Activated CD8-positive, alpha-beta memory T cell treated with anti-CD3 and anti-CD28 coated beads for 4 hours (primary cell): ENCODE data around the gene UBXN10.

Experiments
- DNase-seq, 2 donors: peaks; one replicate each; pipeline ENCODE4 v3.0.0-alpha.2; 2020; ENCODE audit warnings: low read depth in 2 of 2

The UBXN10 gene

GRCh38 chr1:20183035-20183434 is 2.9 kb upstream of the UBXN10 start:
- no peak for DNase-seq

GRCh38 chr1:20183616-20184271 is 2.2 kb upstream of the UBXN10 start:
- DNase-seq, result no peak

- no peak for DNase-seq
These were observed 1.4 kb upstream of the UBXN10 start for GRCh38 chr1:20184481-20184900.

GRCh38 chr1:20184997-20185833 is 681 bp upstream of the UBXN10 start:
- peak; percentile 23 to 41 for DNase-seq

GRCh38 chr1:20187103-20187812 is 1.4 kb downstream of the UBXN10 start:
- no peak for DNase-seq

- DNase-seq, result no peak
These were observed 2.0 kb downstream of the UBXN10 start for GRCh38 chr1:20187813-20188454.

GRCh38 chr1:20188455-20188817 is 2.5 kb downstream of the UBXN10 start:
- DNase-seq, result no peak

- no peak for DNase-seq
These were observed 3.8 kb downstream of the UBXN10 start for GRCh38 chr1:20189664-20190063.

GRCh38 chr1:20190256-20191160 is 4.6 kb downstream of the UBXN10 start:
- DNase-seq, result no peak

- no peak for DNase-seq
These were observed 5.5 kb downstream of the UBXN10 start for GRCh38 chr1:20191266-20191825.

GRCh38 chr1:20192364-20192763 is 6.5 kb downstream of the UBXN10 start:
- DNase-seq, result no peak

GRCh38 chr1:20192871-20193411 is 7.0 kb downstream of the UBXN10 start:
- DNase-seq, result no peak

- DNase-seq, result no peak
These were observed 8.3 kb downstream of the UBXN10 start for GRCh38 chr1:20194224-20194623.

GRCh38 chr1:20194757-20195461 is 9.0 kb downstream of the UBXN10 start:
- peak in 1 of 2 donors; percentile 44 for DNase-seq

GRCh38 chr1:20195462-20195780 is 9.5 kb downstream of the UBXN10 start:
- DNase-seq, result no peak

- no peak for DNase-seq
These were observed 11.5 kb downstream of the UBXN10 start for GRCh38 chr1:20197329-20197791.

GRCh38 chr1:20198296-20198695 is 12.4 kb downstream of the UBXN10 start:
- no peak for DNase-seq

GRCh38 chr1:20198918-20199317 is 13.0 kb downstream of the UBXN10 start:
- DNase-seq, result no peak

GRCh38 chr1:20199403-20199802 is 13.5 kb downstream of the UBXN10 start:
- DNase-seq, result no peak

GRCh38 chr1:20199840-20200239 is 13.9 kb downstream of the UBXN10 start:
- no peak for DNase-seq
